GM12878 (cell line): ENCODE results near the gene XPC. TPM values are rescaled to one million over a fixed set of nuclear protein-coding genes. Genes with fewer than 3 reads are reported as not detected.

Source experiments
- ATAC-seq: fragments of 200-7000 bp; cut with Tn5 transposase; 3 replicates; pipeline ENCODE4 v1.9.1; 2020; ENCODE audit warnings: mild to moderate bottlenecking, moderate library complexity
- BruUV-seq: library from RNA; stranded (reverse); fragments of 400-500 nt; replicated peaks from 2 replicates; lab custom pipeline; 2021; lab: Mats Ljungman, UMichigan
- CTCF ChIA-PET: fragments of 300-600 bp; sonication (Branson Sonifier 250); formaldehyde crosslinking; extraction: SDS; loops from one replicate; lab custom pipeline; 2021; ENCODE audit warnings: inconsistent platforms; lab: Yijun Ruan, JAX
- POLR2A ChIA-PET: fragments of 350-600 bp; formaldehyde crosslinking; extraction: SDS; loops from one replicate; lab custom pipeline; 2021; ENCODE audit warnings: inconsistent platforms; lab: Charles Lee
- RAD21 ChIA-PET: fragments of 300-600 bp; sonication (Branson Sonifier 250); formaldehyde crosslinking; loops from one replicate; lab custom pipeline; 2023; ENCODE audit warnings: antibody characterized with exemption; ENCODE audit not compliant: unreplicated experiment; lab: Charles Lee
- SMC1A ChIA-PET: fragments of 300-600 bp; sonication (Branson Sonifier 250); formaldehyde crosslinking; loops from one replicate; lab custom pipeline; 2023; ENCODE audit not compliant: unreplicated experiment, uncharacterized antibody; lab: Charles Lee
- DNase-seq: peaks from one replicate; pipeline ENCODE4 v3.0.0-alpha.2; 2011; ENCODE audit warnings: low read depth, low spot score
- FAIRE-seq: peaks from 3 replicates; lab custom pipeline; 2011; peaks lifted over from hg19 to GRCh38; lab: Jason Lieb, UNC
- H2AFZ ChIP-seq: 2 replicates; pipeline ENCODE4 v1.6.0; 2011; ENCODE audit warnings: low read depth, low read length, control low read depth; ENCODE audit not compliant: control insufficient read depth
- H3K27ac ChIP-seq: 2 replicates; pipeline ENCODE4 v1.5.1; 2011; ENCODE audit warnings: control low read depth; ENCODE audit not compliant: control insufficient read depth, insufficient read depth
- H3K27me3 ChIP-seq, 2 experiments: replicated peaks in 1 of 2; 2 replicates each; pipeline versions ENCODE4 v1.6.0 to v1.6.1; 2011; ENCODE audit warnings: low read length in 1 of 2; ENCODE audit not compliant: control insufficient read depth in 2 of 2, insufficient read depth in 2 of 2
- H3K36me3 ChIP-seq, 2 experiments: 2 replicates each; pipeline ENCODE4 v1.5.1; 2011; ENCODE audit warnings: low read length in 1 of 2; ENCODE audit not compliant: control insufficient read depth in 2 of 2, insufficient read depth in 2 of 2
- H3K4me1 ChIP-seq: 2 replicates; pipeline ENCODE4 v1.6.1; 2011; ENCODE audit warnings: mild to moderate bottlenecking, low read length, moderate library complexity, mixed read lengths; ENCODE audit not compliant: control insufficient read depth, insufficient read depth
- H3K4me2 ChIP-seq: 2 replicates; pipeline ENCODE4 v1.6.0; 2011; ENCODE audit warnings: control low read depth; ENCODE audit not compliant: control insufficient read depth, insufficient read depth
- H3K4me3 ChIP-seq: fragments of 200-600 bp; sonication (generic); 2 replicates; pipeline ENCODE4 v1.5.1; 2016
- H3K79me2 ChIP-seq: 2 replicates; pipeline ENCODE4 v1.6.0; 2011; ENCODE audit warnings: low read length; ENCODE audit not compliant: control insufficient read depth, insufficient read depth
- H3K9ac ChIP-seq: 2 replicates; pipeline ENCODE4 v1.8.0; 2011; ENCODE audit warnings: low read length, control low read depth, mixed read lengths; ENCODE audit not compliant: control insufficient read depth, insufficient read depth
- H3K9me3 ChIP-seq: replicated peaks from 3 replicates; pipeline ENCODE4 v1.5.1; 2011; ENCODE audit warnings: mild to moderate bottlenecking, low read length; ENCODE audit not compliant: control insufficient read depth, insufficient read depth
- H4K20me1 ChIP-seq: 2 replicates; pipeline ENCODE4 v1.6.0; 2011; ENCODE audit not compliant: control insufficient read depth, insufficient read depth
- KDM1A ChIP-seq: fragments of 200-600 bp; sonication (generic); IDR thresholded peaks from 2 replicates; pipeline ENCODE4 v1.6.1; 2016; ENCODE audit warnings: borderline replicate concordance
- MYC ChIP-seq: IDR thresholded peaks from 2 replicates; pipeline ENCODE4 v1.6.1; 2011; ENCODE audit warnings: mild to moderate bottlenecking, low read length, moderate library complexity, inconsistent platforms; ENCODE audit not compliant: insufficient read depth, insufficient replicate concordance, insufficient read length, severe bottlenecking
- PAX8 ChIP-seq: fragments of 450-650 bp; IDR thresholded peaks from 2 replicates; pipeline ENCODE4 v1.6.1; 2017; ENCODE audit warnings: mild to moderate bottlenecking, moderate library complexity
- SREBF1 ChIP-seq: IDR thresholded peaks from 2 replicates; pipeline ENCODE4 v1.6.1; 2012; ENCODE audit warnings: mild to moderate bottlenecking, low read length
- SRF ChIP-seq, 2 experiments: IDR thresholded peaks; 2 replicates each; pipeline ENCODE4 v1.6.1; 2011; ENCODE audit warnings: low read depth in 2 of 2, low read length in 2 of 2, mild to moderate bottlenecking in 1 of 2, moderate library complexity in 1 of 2
- TBL1XR1 ChIP-seq: IDR thresholded peaks from 2 replicates; pipeline ENCODE4 v1.6.1; 2012; ENCODE audit warnings: low read depth, low read length, improper control_type of control experiment
- TCF12 ChIP-seq: IDR thresholded peaks from 2 replicates; pipeline ENCODE4 v1.6.1; 2011; ENCODE audit warnings: low read depth, mild to moderate bottlenecking, low read length
- ZBED1 ChIP-seq: IDR thresholded peaks from 2 replicates; pipeline ENCODE4 v1.6.1; 2016; ENCODE audit warnings: borderline replicate concordance
- WGBS: methylation state at CpG from one replicate; pipeline ENCODE4 v1.1.6; 2016; ENCODE audit warnings: low lambda C conversion rate; ENCODE audit not compliant: insufficient replicate concordance, insufficient coverage; ENCODE audit errors: missing lambda C conversion rate; 5-methylcytosine and 5-hydroxymethylcytosine counted together
- in situ Hi-C: fragments of 300-500 bp; cut with MboI; formaldehyde crosslinking; loops from 9 replicates; pipeline ENCODE4 v1.14.3; 2018; ENCODE audit warnings: mixed read lengths
- intact Hi-C: fragments of 100-400 bp; cut with micrococcal nuclease; formaldehyde crosslinking; loops from one replicate; pipeline ENCODE4 v1.14.2; 2022; ENCODE audit not compliant: unreplicated experiment
- polyA plus RNA-seq, 11 experiments: library from polyadenylated mRNA; depleted of rRNA in 4 of 11; unstranded in 6 of 11; stranded (reverse) in 5 of 11; fragments of >200 nt; fragmentation: Nextera tagmentation in 4 of 11; fragmentation: Illumina TruSeq in 1 of 11; extraction: Ambion mirVana in 4 of 11; extraction: Trizol in 1 of 11; gene quantifications; 1 replicate in 1 of 11; 2 replicates in 10 of 11; pipeline versions ENCODE4 v1.2.1 to v1.2.3, GENCODE V29; 2011 to 2016; ENCODE audit warnings: inconsistent platforms in 2 of 11, missing spikeins in 2 of 11, low read depth in 1 of 11
- total RNA-seq, 4 experiments: library from RNA; depleted of rRNA in 3 of 4; stranded (reverse); fragments of >200 nt in 3 of 4; fragmentation: Illumina TruSeq in 1 of 4; extraction: Trizol in 1 of 4; gene quantifications; 2 replicates each; pipeline versions ENCODE4 v1.2.1 to v1.2.3, GENCODE V29; 2013 to 2021
- TF ChIP-seq, protein P1 (sequence below): fragments of 450-650 bp; IDR thresholded peaks from 2 replicates; pipeline ENCODE4 v1.6.1; 2017; ENCODE audit warnings: borderline replicate concordance
- TF ChIP-seq, protein P2 (sequence below): IDR thresholded peaks from 2 replicates; pipeline ENCODE4 v1.6.1; 2011; ENCODE audit warnings: borderline replicate concordance, low read depth, mild to moderate bottlenecking, moderate library complexity, mixed read lengths, low read length; ENCODE audit not compliant: insufficient read depth; ENCODE audit errors: extremely low read length
- TF ChIP-seq, protein P3 (sequence below): IDR thresholded peaks from 2 replicates; pipeline ENCODE4 v1.6.1; 2012; ENCODE audit warnings: low read depth, low read length, improper control_type of control experiment
- TF ChIP-seq, protein P4 (sequence below): IDR thresholded peaks from 2 replicates; pipeline ENCODE4 v1.6.1; 2012; ENCODE audit warnings: mild to moderate bottlenecking, low read depth, low read length
- TF ChIP-seq, protein P5 (sequence below): fragments of 450-650 bp; IDR thresholded peaks from 2 replicates; pipeline ENCODE4 v1.6.1; 2017; ENCODE audit warnings: antibody characterized with exemption, mild to moderate bottlenecking, moderate library complexity

XPC gene
- total and polyA plus RNA-seq, 10 of the 15 experiments (the other 5 are each of a cell fraction or from before 2014, with no cell fraction given), result 4.0 to 48.3 (median 29.8) TPM

DNA sequence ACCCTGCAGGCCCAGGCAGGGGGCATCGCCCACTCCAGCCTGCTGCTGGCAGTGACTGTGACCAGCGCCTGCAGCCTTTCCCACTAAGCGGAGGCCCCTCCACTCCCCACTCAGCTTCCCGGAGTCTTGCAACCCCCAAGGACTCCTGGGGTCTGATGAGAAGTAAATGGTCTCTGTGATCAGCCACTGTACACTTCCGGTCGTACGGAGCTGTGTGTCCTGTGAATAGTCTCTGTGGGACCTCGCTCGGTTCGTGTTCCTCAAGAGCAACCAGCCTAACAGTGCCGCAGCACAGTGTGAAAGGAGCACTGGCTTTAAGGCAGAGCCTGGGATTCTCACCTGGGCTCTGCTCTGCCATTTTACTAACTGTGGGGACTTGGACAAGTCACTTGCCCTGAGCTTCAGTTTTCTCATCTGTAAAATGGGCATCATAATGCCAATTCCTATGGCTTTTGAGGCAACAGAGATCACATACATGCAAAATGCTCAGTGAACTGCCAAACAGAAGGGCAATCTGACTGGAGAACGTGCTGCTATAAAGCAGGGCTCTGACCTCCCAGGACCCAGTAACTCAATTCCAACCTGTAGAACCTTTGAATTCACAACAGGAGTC lies 26.8 kb downstream of the XPC start:
- no peak for FAIRE-seq
- in situ Hi-C loops (no loop called here), intact Hi-C loops (no loop called here)
- ATAC-seq, result no peak
- no peak for DNase-seq
- CTCF ChIA-PET, result no interaction called here
- no peaks in the 10 kb centered on the region for H3K79me2 ChIP-seq
- BruUV-seq, result no TSS peak
- H3K4me1 ChIP-seq, result no peaks in the 10 kb centered on the region
- H3K27me3 ChIP-seq, result no peaks in the 10 kb centered on the region
- H2AFZ ChIP-seq, result no peak overlapping the region
- TF ChIP-seq KDM1A (no peak), TBL1XR1 (no peak), PAX8 (no peak), TCF12 (no peak), SREBF1 (no peak), MYC (no peak), SRF (IDR thresholded peaks at IDR 0.05; ENCODE audit: low read depth in 2 of 2, low read length in 2 of 2) (no peak), ZBED1 (no peak)
- TF ChIP-seq, protein P1, sequence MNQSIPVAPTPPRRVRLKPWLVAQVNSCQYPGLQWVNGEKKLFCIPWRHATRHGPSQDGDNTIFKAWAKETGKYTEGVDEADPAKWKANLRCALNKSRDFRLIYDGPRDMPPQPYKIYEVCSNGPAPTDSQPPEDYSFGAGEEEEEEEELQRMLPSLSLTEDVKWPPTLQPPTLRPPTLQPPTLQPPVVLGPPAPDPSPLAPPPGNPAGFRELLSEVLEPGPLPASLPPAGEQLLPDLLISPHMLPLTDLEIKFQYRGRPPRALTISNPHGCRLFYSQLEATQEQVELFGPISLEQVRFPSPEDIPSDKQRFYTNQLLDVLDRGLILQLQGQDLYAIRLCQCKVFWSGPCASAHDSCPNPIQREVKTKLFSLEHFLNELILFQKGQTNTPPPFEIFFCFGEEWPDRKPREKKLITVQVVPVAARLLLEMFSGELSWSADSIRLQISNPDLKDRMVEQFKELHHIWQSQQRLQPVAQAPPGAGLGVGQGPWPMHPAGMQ, result no peak
- TF ChIP-seq, protein P2, sequence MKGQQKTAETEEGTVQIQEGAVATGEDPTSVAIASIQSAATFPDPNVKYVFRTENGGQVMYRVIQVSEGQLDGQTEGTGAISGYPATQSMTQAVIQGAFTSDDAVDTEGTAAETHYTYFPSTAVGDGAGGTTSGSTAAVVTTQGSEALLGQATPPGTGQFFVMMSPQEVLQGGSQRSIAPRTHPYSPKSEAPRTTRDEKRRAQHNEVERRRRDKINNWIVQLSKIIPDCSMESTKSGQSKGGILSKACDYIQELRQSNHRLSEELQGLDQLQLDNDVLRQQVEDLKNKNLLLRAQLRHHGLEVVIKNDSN, result no peak
- TF ChIP-seq, protein P3, sequence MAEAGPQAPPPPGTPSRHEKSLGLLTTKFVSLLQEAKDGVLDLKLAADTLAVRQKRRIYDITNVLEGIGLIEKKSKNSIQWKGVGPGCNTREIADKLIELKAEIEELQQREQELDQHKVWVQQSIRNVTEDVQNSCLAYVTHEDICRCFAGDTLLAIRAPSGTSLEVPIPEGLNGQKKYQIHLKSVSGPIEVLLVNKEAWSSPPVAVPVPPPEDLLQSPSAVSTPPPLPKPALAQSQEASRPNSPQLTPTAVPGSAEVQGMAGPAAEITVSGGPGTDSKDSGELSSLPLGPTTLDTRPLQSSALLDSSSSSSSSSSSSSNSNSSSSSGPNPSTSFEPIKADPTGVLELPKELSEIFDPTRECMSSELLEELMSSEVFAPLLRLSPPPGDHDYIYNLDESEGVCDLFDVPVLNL, result no peak
- TF ChIP-seq, protein P4, sequence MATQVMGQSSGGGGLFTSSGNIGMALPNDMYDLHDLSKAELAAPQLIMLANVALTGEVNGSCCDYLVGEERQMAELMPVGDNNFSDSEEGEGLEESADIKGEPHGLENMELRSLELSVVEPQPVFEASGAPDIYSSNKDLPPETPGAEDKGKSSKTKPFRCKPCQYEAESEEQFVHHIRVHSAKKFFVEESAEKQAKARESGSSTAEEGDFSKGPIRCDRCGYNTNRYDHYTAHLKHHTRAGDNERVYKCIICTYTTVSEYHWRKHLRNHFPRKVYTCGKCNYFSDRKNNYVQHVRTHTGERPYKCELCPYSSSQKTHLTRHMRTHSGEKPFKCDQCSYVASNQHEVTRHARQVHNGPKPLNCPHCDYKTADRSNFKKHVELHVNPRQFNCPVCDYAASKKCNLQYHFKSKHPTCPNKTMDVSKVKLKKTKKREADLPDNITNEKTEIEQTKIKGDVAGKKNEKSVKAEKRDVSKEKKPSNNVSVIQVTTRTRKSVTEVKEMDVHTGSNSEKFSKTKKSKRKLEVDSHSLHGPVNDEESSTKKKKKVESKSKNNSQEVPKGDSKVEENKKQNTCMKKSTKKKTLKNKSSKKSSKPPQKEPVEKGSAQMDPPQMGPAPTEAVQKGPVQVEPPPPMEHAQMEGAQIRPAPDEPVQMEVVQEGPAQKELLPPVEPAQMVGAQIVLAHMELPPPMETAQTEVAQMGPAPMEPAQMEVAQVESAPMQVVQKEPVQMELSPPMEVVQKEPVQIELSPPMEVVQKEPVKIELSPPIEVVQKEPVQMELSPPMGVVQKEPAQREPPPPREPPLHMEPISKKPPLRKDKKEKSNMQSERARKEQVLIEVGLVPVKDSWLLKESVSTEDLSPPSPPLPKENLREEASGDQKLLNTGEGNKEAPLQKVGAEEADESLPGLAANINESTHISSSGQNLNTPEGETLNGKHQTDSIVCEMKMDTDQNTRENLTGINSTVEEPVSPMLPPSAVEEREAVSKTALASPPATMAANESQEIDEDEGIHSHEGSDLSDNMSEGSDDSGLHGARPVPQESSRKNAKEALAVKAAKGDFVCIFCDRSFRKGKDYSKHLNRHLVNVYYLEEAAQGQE, result no peak
- TF ChIP-seq, protein P5, sequence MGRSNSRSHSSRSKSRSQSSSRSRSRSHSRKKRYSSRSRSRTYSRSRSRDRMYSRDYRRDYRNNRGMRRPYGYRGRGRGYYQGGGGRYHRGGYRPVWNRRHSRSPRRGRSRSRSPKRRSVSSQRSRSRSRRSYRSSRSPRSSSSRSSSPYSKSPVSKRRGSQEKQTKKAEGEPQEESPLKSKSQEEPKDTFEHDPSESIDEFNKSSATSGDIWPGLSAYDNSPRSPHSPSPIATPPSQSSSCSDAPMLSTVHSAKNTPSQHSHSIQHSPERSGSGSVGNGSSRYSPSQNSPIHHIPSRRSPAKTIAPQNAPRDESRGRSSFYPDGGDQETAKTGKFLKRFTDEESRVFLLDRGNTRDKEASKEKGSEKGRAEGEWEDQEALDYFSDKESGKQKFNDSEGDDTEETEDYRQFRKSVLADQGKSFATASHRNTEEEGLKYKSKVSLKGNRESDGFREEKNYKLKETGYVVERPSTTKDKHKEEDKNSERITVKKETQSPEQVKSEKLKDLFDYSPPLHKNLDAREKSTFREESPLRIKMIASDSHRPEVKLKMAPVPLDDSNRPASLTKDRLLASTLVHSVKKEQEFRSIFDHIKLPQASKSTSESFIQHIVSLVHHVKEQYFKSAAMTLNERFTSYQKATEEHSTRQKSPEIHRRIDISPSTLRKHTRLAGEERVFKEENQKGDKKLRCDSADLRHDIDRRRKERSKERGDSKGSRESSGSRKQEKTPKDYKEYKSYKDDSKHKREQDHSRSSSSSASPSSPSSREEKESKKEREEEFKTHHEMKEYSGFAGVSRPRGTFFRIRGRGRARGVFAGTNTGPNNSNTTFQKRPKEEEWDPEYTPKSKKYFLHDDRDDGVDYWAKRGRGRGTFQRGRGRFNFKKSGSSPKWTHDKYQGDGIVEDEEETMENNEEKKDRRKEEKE, result no peak
- H3K9me3 ChIP-seq, result no peaks in the 10 kb centered on the region
- no peak overlapping the region for H3K9ac ChIP-seq
- no peak overlapping the region for H3K27ac ChIP-seq
- POLR2A ChIA-PET, result no interaction called here
- WGBS, result 90% methylated on average over 12 of the region's 12 CpGs
- H4K20me1 ChIP-seq, result no peaks in the 10 kb centered on the region
- H3K36me3 ChIP-seq, result peaks cover 12 to 28% of the 10 kb centered on the region in 2 experiments
- SMC1A ChIA-PET, result no interaction called here
- no peak overlapping the region for H3K4me2 ChIP-seq
- no peak overlapping the region for H3K4me3 ChIP-seq
- RAD21 ChIA-PET, result no interaction called here
